ENCODE data around the gene MAP1B.
"Not testable (repeated sequence)": the region's sequence is repeated elsewhere in the genome, so short reads cannot be mapped to it uniquely, and the experiment has no call there.

The MAP1B gene

GRCh38 chr5:72107131-72107900 is at the start of gene MAP1B:
Gene MAP1B (plus strand): TSS chr5:72107475. CDS start chr5:72107532, 57 bp downstream.
- no peak for DNase-seq (ENCODE audit: low read depth in 2 of 2)

GRCh38 chr5:72057816-72058215 is 49.5 kb upstream of the MAP1B start:
- DNase-seq (ENCODE audit: low read depth in 2 of 2) = no peak

- DNase-seq (ENCODE audit: low read depth in 2 of 2) = no peak
Measured at GRCh38 chr5:72063219-72063819, 44.0 kb upstream of the MAP1B start.

GRCh38 chr5:72064801-72065570 is 42.3 kb upstream of the MAP1B start:
- DNase-seq (ENCODE audit: low read depth in 2 of 2) = no peak

- no peak for DNase-seq (ENCODE audit: low read depth in 2 of 2)
Measured at GRCh38 chr5:72065751-72066255, 41.5 kb upstream of the MAP1B start.

- DNase-seq (ENCODE audit: low read depth in 2 of 2) = no peak
Measured at GRCh38 chr5:72066705-72067107, 40.6 kb upstream of the MAP1B start.

GRCh38 chr5:72067682-72068470 is 39.4 kb upstream of the MAP1B start:
- DNase-seq (ENCODE audit: low read depth in 2 of 2) = no peak

- DNase-seq (ENCODE audit: low read depth in 2 of 2) = no peak
Measured at GRCh38 chr5:72070529-72070928, 36.7 kb upstream of the MAP1B start.

GRCh38 chr5:72071906-72072305 is 35.4 kb upstream of the MAP1B start:
- no peak for DNase-seq (ENCODE audit: low read depth in 2 of 2)

- DNase-seq (ENCODE audit: low read depth in 2 of 2) = no peak
Measured at GRCh38 chr5:72074251-72074650, 33.0 kb upstream of the MAP1B start.

GRCh38 chr5:72075461-72075860 is 31.8 kb upstream of the MAP1B start:
- no peak for DNase-seq (ENCODE audit: low read depth in 2 of 2)

GRCh38 chr5:72076621-72077300 is 30.5 kb upstream of the MAP1B start:
- DNase-seq (ENCODE audit: low read depth in 2 of 2) = no peak

GRCh38 chr5:72077390-72077789 is 29.9 kb upstream of the MAP1B start:
- DNase-seq (ENCODE audit: low read depth in 2 of 2) = no peak

- DNase-seq (ENCODE audit: low read depth in 2 of 2) = no peak
Measured at GRCh38 chr5:72079288-72079687, 28.0 kb upstream of the MAP1B start.

- DNase-seq (ENCODE audit: low read depth in 2 of 2) = no peak
Measured at GRCh38 chr5:72082048-72082447, 25.2 kb upstream of the MAP1B start.

- no peak for DNase-seq (ENCODE audit: low read depth in 2 of 2)
Measured at GRCh38 chr5:72084876-72085275, 22.4 kb upstream of the MAP1B start.

GRCh38 chr5:72085319-72085718 is 22.0 kb upstream of the MAP1B start:
- DNase-seq (ENCODE audit: low read depth in 2 of 2) = no peak

GRCh38 chr5:72089713-72090112 is 17.6 kb upstream of the MAP1B start:
- not testable (repeated sequence) for DNase-seq (ENCODE audit: low read depth in 2 of 2)

- DNase-seq (ENCODE audit: low read depth in 2 of 2) = no peak
Measured at GRCh38 chr5:72092074-72092473, 15.2 kb upstream of the MAP1B start.

- DNase-seq (ENCODE audit: low read depth in 2 of 2) = no peak
Measured at GRCh38 chr5:72093217-72093616, 14.1 kb upstream of the MAP1B start.

- DNase-seq (ENCODE audit: low read depth in 2 of 2) = no peak
Measured at GRCh38 chr5:72093824-72094223, 13.5 kb upstream of the MAP1B start.
